H1 (cell line): ENCODE data around the gene MMP1. TPM values are rescaled to one million over a fixed set of nuclear protein-coding genes. Genes with fewer than 3 reads are reported as not detected.

Experiments used
- BACH1 ChIP-seq: IDR thresholded peaks from 2 replicates; pipeline ENCODE4 v1.6.1; 2012; ENCODE audit warnings: low read length, improper control_type of control experiment
- CREB1 ChIP-seq: IDR thresholded peaks from 2 replicates; pipeline ENCODE4 v1.6.1; 2012; ENCODE audit warnings: inconsistent platforms
- POLR2AphosphoS5 ChIP-seq: IDR thresholded peaks from 2 replicates; pipeline ENCODE4 v1.6.1; 2011; ENCODE audit warnings: low read depth, low read length
- POU5F1 ChIP-seq: IDR thresholded peaks from 2 replicates; pipeline ENCODE4 v1.6.1; 2011; ENCODE audit warnings: low read depth, mild to moderate bottlenecking, low read length, moderate library complexity
- RAD21 ChIP-seq, 2 experiments: IDR thresholded peaks in 1 of 2; conservative IDR thresholded peaks in 1 of 2; 2 replicates each; pipeline ENCODE4 v1.6.1; 2011; ENCODE audit warnings: low read depth in 2 of 2, low read length in 2 of 2, improper control_type of control experiment in 1 of 2, inconsistent platforms in 1 of 2, mild to moderate bottlenecking in 1 of 2, moderate library complexity in 1 of 2
- RNF2 ChIP-seq: fragments of 200-900, 300-1000 bp; sonication (generic); IDR thresholded peaks from 2 replicates; pipeline ENCODE4 v1.7.1; 2016; ENCODE audit warnings: borderline replicate concordance, low read depth, mild to moderate bottlenecking, antibody characterized with exemption, low read length; ENCODE audit not compliant: poor library complexity, severe bottlenecking; ENCODE audit errors: missing control alignments
- SRF ChIP-seq: IDR thresholded peaks from 2 replicates; pipeline ENCODE4 v1.6.1; 2011; ENCODE audit warnings: mild to moderate bottlenecking, low read depth, low read length, moderate library complexity
- TEAD4 ChIP-seq: IDR thresholded peaks from 2 replicates; pipeline ENCODE4 v1.6.1; 2012; ENCODE audit warnings: low read depth, low read length, inconsistent platforms, mixed read lengths
- polyA plus RNA-seq, 7 experiments: library from polyadenylated mRNA; depleted of rRNA in 3 of 7; stranded (reverse) in 5 of 7; unstranded in 2 of 7; fragments of >200 nt in 5 of 7; fragments of 200-250 nt in 2 of 7; gene quantifications; 1 replicate in 5 of 7; 2 replicates in 1 of 7; 4 replicates in 1 of 7; pipeline versions ENCODE4 v1.2.1 to v1.2.3, GENCODE V29; 2011 to 2013; ENCODE audit warnings: missing spikeins in 2 of 7, mixed read lengths in 2 of 7
- total RNA-seq: library from RNA; stranded (reverse); fragmentation: NEBNext Ultra II Directional; extraction: Animal tissue kit (Norgen Biotek cat#: 25700); gene quantifications from 2 replicates; pipeline ENCODE4 v1.2.1, GENCODE V29; 2021

Gene MMP1
- total and polyA plus RNA-seq, 2 of the 8 experiments (the other 6 are each of a cell fraction or from before 2014, with no cell fraction given): not detected

DNA sequence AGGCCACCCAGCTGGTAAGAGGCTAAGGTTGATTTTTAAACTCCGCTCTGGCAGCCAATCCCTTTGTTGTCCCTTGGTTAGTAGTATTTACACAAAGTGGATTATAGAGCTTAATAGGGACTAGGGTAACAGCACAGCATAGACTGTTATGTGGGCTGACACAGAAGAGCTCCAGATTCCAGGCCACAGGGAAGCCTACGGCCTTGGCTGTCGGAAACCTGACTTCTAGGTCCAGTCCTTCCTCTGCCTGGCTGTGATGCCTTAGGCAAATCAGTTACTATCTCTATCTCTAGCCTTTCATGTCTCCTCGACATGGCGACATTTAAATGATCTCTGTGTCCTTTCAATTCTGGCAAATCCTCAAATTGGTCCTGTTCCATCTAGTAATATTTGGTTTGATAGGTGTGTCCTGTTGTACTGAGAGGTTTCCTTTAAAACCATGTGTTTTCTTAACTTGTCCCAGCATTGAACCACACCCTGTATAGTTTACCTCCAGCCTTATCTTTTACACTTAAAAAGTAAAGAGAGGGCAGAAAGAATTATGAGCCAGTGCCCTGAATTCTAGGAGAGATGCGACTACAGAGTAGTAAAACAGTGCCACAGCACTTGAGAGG lies 4.2 kb downstream of the MMP1 start (continued):
- no peak for TF ChIP-seq RNF2
- no peak for TF ChIP-seq TEAD4
- TF ChIP-seq CREB1: no peak
- no peak for TF ChIP-seq BACH1
- TF ChIP-seq POLR2AphosphoS5: no peak
- TF ChIP-seq RAD21 (IDR thresholded peaks at IDR 0.05 in 1 of 2, conservative IDR thresholded peaks at IDR 0.05 in 1 of 2; ENCODE audit: low read depth in 2 of 2, low read length in 2 of 2): no peak
- TF ChIP-seq POU5F1: no peak
- TF ChIP-seq SRF: no peak
